NB4 (cell line): ENCODE measurements around the gene ARFGEF2.

Experiments used
- DNase-seq: peaks from one replicate; pipeline ENCODE4 v3.0.0; 2010; ENCODE audit warnings: low read depth
- H3K4me3 ChIP-seq: one replicate; pipeline ENCODE4 v1.5.1; 2011; ENCODE audit warnings: mild to moderate bottlenecking, low read depth, low read length, moderate library complexity
- MYC ChIP-seq: IDR thresholded peaks from 2 replicates; pipeline ENCODE4 v1.6.1; 2011; ENCODE audit warnings: low read depth, low read length
- POLR2A ChIP-seq: IDR thresholded peaks from 2 replicates; pipeline ENCODE4 v1.6.1; 2011; ENCODE audit warnings: mild to moderate bottlenecking; ENCODE audit not compliant: insufficient read length; ENCODE audit errors: extremely low read depth
- TF ChIP-seq, protein P1 (sequence below): IDR thresholded peaks from one replicate; pipeline ENCODE4 v1.5.1; 2012; ENCODE audit warnings: low read depth, low read length
- TF ChIP-seq, protein P2 (sequence below): IDR thresholded peaks from 2 replicates; pipeline ENCODE4 v1.6.1; 2011; ENCODE audit warnings: low read depth, low read length

Gene ARFGEF2

DNA sequence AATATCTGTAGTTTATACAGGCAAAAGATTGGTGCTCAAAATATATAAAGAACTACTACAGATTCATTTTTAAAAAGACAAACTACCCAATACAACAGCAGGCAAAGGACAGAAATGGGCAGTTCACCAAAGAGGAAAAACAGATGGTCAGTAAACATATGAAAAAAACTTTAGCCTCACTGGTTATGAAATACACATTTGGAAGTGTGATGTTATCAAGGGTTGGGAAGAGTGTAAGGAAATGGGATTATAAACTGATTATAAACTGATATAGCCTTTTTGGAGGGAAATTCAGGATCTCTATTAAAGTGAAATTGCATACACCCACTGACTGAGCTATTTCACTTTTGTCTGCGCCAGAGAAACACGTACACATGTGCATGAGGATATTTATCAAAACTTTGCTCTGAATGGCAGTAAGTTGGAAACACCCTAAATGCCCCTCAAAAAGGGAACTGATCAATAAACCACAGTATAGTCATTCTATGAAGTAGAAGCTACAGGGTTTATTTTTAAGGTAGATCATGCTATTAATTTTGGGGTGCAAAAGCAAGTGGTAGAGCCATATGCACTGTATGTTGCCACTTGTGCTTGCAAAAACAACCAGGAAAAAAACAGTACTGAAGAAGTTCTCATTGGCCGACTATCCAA is 32.2 kb upstream of the ARFGEF2 start:
- DNase-seq = no peak
- H3K4me3 ChIP-seq = no peak overlapping the region
- no peak for TF ChIP-seq POLR2A
- TF ChIP-seq, protein P1, sequence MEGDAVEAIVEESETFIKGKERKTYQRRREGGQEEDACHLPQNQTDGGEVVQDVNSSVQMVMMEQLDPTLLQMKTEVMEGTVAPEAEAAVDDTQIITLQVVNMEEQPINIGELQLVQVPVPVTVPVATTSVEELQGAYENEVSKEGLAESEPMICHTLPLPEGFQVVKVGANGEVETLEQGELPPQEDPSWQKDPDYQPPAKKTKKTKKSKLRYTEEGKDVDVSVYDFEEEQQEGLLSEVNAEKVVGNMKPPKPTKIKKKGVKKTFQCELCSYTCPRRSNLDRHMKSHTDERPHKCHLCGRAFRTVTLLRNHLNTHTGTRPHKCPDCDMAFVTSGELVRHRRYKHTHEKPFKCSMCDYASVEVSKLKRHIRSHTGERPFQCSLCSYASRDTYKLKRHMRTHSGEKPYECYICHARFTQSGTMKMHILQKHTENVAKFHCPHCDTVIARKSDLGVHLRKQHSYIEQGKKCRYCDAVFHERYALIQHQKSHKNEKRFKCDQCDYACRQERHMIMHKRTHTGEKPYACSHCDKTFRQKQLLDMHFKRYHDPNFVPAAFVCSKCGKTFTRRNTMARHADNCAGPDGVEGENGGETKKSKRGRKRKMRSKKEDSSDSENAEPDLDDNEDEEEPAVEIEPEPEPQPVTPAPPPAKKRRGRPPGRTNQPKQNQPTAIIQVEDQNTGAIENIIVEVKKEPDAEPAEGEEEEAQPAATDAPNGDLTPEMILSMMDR = no peak
- no peak for TF ChIP-seq MYC
- TF ChIP-seq, protein P2, sequence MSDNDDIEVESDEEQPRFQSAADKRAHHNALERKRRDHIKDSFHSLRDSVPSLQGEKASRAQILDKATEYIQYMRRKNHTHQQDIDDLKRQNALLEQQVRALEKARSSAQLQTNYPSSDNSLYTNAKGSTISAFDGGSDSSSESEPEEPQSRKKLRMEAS = no peak

DNA sequence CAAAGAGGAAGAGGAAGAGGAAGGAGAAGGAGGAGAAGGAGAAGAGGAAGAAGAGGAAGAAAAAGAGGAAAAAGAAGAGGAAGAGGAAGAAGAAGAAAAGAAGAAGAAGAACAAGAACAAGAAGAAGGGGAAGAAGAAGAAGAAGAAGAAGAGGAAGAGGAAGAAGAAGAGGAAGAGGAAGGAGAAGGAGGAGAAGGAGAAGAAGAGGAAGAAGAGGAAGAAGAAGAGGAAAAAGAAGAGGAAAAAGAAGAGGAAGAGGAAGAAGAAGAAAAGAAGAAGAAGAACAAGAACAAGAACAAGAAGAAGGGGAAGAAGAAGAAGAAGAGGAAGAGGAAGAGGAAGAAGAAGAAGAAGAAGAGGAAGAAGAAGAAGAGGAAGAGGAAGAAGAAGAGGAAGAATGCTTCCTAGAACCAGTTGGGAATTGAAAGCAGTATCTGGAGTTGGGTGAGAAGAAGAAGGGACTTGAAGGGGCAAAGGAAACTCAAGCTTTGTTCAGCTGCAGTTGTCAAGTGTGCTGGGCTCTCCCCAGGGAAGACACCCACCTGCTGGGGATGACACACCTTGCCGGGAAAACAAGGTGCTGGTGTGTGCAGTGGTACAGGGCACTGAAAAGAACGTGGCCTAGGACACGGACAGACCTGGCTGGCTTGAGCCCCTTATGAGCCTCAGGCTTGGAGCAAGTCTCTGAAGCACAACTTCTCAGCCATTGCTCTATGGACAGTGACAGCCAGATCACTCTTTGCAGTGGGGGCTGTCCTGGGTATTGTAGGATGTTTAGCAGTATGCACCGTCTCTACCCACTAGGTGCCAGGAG is 30.1 kb upstream of the ARFGEF2 start:
- no peak overlapping the region for H3K4me3 ChIP-seq
- TF ChIP-seq, protein P1 = no peak
- no peak for DNase-seq

DNA sequence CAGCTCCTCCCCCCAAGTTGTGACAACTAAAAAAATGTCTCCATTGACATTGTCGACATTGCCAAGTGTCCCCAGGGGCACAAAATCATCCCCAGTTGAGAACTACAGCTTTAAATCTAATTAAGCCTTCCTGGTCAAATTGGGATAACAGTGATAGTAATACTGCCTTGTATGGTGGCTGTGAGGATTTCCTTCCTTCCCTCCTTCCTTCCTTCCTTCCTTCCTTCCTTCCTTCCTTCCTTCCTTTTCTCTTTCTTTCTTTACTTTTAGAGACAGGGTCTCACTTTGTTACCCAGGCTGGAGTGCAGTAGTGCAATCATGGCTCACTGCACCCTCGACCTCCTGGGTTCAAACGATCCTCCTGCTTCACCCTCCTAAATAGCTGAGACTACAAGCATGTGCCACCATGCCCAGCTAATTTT is 29.5 kb upstream of the ARFGEF2 start:
- no peak for DNase-seq
- TF ChIP-seq, protein P1 = no peak
- TF ChIP-seq POLR2A (no peak), MYC (no peak)
- TF ChIP-seq, protein P2 = no peak
- H3K4me3 ChIP-seq = no peak overlapping the region

DNA sequence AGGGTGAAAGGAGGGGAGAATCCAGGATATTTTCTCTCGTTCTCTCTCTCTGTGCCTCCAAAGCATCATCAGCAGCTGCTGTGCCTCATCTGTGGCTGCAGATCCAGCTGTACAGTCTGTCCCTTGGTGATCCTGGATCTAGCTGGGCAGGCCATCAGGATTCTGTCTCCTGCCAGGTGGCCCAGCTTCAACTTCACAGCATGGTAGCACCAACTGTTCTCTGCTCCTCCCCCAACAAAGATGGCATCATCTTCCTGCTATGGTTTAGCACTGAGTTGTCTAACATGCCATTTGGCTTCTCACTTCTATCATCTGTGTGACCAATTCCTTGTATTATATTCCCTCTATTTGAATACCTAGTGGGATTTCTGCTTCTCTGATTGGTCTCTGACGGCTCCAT is 28.6 kb upstream of the ARFGEF2 start:
- TF ChIP-seq MYC (no peak), POLR2A (no peak)
- TF ChIP-seq, protein P2 = no peak
- TF ChIP-seq, protein P1 = no peak
- DNase-seq = no peak
- no peak overlapping the region for H3K4me3 ChIP-seq

DNA sequence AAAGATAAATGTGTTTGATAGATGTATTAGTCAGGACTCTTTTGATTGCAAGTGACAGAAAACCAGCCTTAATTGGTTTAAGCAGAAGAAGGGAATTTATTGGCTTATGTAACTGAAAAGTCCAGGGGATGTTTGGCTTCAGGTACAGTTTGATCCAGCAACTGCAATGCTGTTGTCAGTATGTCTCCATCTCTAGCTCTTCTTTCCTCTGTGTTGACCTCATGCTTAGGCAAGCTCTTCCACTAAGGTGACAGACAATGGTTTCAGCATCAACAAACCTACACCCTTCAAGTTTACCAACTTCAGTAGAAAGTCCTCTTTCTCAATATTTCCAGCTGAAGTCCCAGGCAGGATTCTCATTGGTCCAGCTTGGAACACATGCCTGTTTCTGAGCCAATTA is 28.1 kb upstream of the ARFGEF2 start:
- TF ChIP-seq, protein P1 = no peak
- TF ChIP-seq POLR2A (no peak), MYC (no peak)
- TF ChIP-seq, protein P2 = no peak
- no peak for DNase-seq
- H3K4me3 ChIP-seq = no peak overlapping the region
